Measurements from ENCODE around the gene UGT1A10.
"Not testable (repeated sequence)": the region's sequence is repeated elsewhere in the genome, so short reads cannot be mapped to it uniquely, and the experiment has no call there.

UGT1A10 gene

DNA sequence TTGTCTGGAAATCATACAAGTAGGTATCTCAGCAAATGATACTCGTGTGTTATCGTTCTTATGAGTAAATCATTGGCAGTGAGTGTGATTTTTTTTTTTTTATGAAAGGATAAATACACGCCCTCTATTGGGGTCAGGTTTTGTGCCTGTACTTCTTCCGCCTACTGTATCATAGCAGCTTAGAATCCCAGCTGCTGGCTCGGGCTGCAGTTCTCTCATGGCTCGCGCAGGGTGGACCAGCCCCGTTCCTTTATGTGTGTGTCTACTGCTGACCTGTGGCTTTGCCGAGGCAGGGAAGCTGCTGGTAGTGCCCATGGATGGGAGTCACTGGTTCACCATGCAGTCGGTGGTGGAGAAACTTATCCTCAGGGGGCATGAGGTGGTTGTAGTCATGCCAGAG is at the start of gene UGT1A10:
TSS of gene UGT1A10 (plus strand) at position 143 of the 400 bp plus-strand sequence. CDS start at position 218, 75 bp downstream.
- not testable (repeated sequence) for DNase-seq (ENCODE audit: insufficient read length, low spot score); FAIRE-seq

DNA sequence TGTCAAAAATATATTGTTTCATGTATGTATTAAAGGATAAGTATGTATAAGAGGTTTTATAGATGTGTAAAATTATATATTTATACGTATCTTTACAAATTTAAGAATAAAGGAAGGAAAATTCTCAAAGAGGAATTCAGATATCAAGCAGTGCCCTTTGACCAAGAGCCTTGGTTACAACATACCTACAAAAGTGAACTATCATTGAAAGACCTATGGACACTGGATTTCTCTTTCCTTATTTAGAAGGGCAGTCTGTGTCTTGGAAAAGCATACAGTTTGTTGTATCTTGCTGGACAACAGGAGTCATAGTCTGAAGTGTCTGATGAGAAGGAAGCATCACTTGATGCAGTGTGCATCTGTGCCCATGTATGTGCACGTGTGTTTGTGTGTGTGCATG is 47.8 kb upstream of the UGT1A10 start:
- TF ChIP-seq POLR2A (IDR thresholded peaks at IDR 0.05; ENCODE audit: low read depth, low read length): no peak
- DNase-seq (ENCODE audit: insufficient read length, low spot score) (no peak), FAIRE-seq (no peak)

DNA sequence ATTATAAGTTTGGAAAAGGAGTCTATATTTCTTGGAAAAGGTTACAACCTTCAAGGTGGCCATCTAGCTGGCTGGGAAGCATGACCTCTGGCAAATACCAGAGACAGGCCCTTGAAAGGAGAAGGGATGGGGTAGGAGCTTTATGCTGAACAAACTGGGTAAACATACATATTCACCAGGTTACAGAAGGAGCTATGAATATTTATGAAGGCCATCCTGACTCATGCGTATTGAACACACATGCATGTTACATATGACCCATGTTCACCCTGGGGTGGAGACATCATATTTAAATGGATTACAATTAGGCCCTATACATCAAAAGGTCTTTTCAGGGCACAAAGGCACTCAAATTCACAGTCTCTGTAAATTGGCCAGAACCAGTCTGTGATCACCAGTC is 43.5 kb upstream of the UGT1A10 start:
- not testable (repeated sequence) for FAIRE-seq; DNase-seq (ENCODE audit: insufficient read length, low spot score)

DNA sequence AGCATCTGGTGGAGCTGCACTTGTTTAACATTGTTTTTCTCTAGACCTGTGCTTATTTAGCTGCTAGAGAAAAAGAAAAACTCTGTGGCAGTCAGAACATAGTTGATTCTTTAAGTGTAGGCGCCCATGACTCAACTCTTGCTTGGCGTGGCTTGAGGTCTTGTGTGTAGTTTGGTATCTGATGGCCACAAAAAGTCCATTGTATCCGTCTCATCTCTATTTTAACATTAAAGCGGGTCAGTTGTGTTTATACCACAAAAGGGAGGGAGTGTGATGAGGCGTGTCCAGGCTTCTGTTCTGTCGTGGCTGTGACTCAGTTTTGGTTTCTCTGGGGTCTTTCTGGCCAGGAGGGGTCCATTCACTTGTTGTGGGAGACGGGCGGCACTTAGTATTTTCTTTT is 43.0 kb upstream of the UGT1A10 start:
- FAIRE-seq (no peak), DNase-seq (ENCODE audit: insufficient read length, low spot score) (no peak)
- TF ChIP-seq POLR2A (IDR thresholded peaks at IDR 0.05; ENCODE audit: low read depth, low read length): no peak

DNA sequence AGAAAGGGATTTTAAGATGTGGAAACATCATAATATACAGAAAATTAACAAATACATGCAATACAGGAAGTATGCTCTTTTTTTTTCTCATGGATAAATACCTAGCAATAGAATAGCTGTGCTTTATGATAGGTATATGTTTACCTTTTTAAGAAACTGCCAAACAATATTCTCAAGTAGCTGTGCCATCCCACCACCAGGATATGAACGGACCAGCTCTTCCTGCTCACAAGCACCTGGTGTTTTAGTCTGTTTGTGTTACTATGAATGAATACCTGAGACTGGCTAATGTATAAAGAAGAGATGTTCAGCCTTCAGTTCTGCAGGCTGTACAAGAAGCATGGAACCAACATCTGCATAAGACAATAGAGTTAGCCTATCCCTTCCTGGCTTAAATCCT is 38.7 kb upstream of the UGT1A10 start:
- FAIRE-seq (no peak), DNase-seq (ENCODE audit: insufficient read length, low spot score) (no peak)
- no peak for TF ChIP-seq POLR2A (IDR thresholded peaks at IDR 0.05; ENCODE audit: low read depth, low read length)

DNA sequence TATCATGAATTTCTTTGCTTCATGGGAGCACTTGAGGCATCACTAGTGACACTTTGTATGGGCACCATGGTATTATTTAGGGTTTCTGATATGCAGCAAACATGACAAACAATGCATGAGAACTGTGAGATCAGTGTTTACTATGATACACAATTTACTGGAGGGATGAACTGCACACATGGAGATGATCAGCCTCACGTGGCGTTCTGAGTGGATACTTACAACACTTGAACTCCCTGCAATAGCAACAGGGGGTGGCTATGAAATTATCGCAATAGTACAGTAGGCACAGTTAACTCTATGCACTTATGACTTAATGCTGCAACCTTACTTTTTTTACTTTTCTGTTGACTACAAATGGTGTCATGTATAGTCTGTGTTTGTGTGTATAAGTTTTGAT is 37.3 kb upstream of the UGT1A10 start:
- TF ChIP-seq POLR2A (IDR thresholded peaks at IDR 0.05; ENCODE audit: low read depth, low read length): no peak
- no peak for FAIRE-seq
- DNase-seq (ENCODE audit: insufficient read length, low spot score): no peak

DNA sequence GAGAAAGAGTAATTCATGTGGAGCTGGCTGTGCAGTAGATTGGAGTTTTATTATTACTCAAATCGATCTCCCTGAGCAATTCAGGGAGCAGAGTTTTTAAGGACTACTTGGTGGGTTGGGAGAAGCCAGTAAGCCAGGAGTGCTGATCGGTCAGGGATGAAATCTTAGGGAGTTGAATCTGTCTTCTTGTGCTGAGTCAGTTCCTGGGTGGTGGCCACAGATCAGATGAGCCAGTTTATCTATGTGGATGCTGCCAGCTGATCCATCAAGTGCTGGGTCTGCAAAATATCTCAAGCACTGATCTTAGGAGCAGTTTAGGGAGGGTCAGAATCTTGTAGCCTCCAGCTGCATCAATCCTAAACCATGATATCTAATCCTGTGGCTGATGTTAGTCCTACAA is 35.9 kb upstream of the UGT1A10 start:
- TF ChIP-seq POLR2A (IDR thresholded peaks at IDR 0.05; ENCODE audit: low read depth, low read length): no peak
- DNase-seq (ENCODE audit: insufficient read length, low spot score): no peak
- no peak for FAIRE-seq

DNA sequence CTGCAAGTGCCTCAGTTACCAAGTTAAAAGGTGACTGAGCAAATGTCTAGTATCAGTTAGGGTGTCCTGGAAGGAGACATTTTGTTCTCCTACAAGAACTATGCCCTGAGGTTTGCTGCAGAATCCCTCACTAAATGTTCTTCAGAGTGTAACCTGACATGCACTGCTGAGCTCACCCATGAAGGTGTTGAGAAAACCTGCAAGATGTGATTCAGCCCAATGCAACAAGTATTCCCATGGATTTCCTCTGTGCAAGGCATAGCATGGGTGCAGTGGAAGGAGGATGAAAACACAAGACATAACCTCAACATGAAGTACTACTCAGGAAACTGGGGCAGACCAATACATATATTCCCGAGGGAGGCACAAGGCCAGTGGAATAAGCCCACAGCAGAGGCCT is 34.2 kb upstream of the UGT1A10 start:
- no peak for TF ChIP-seq POLR2A (IDR thresholded peaks at IDR 0.05; ENCODE audit: low read depth, low read length)
- FAIRE-seq: no peak
- no peak for DNase-seq (ENCODE audit: insufficient read length, low spot score)

DNA sequence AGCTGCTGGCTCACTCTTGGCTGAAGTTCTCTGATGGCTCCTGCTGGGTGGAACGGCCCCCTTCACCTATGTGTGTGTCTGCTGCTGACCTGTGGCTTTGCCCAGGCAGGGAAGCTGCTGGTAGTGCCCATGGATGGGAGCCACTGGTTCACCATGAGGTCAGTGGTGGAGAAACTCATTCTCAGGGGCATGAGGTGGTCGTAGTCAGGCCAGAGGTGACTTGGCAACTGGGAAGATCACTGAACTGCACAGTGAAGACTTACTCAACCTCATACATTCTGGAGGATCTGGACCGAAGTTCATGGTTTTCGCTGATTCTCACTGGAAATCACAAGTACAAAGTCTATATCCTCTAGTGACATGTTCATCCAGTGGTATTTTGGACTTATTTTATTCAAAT is 32.7 kb upstream of the UGT1A10 start:
- no peak for DNase-seq (ENCODE audit: insufficient read length, low spot score)
- FAIRE-seq: no peak
- TF ChIP-seq POLR2A (IDR thresholded peaks at IDR 0.05; ENCODE audit: low read depth, low read length): no peak

DNA sequence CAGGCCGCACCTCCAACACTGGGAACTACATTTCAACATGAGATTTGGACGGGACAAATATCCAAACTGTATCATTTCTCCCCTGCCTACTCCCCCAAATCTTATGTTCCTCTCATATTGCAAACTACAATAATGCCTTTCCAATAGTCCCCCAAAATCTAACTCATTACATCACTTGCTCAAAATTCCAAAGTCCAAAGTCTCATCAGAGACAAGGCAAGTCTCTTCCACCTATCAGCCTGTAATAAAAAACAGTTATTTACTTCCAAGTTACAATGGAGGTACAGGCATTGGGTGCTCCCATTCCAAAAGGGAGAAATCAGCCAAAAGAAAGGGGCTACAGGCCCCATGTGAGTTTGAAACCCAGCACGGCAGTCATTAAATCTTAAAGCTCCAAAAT is 31.4 kb upstream of the UGT1A10 start:
- DNase-seq (ENCODE audit: insufficient read length, low spot score) (no peak), FAIRE-seq (no peak)
- no peak for TF ChIP-seq POLR2A (IDR thresholded peaks at IDR 0.05; ENCODE audit: low read depth, low read length)

DNA sequence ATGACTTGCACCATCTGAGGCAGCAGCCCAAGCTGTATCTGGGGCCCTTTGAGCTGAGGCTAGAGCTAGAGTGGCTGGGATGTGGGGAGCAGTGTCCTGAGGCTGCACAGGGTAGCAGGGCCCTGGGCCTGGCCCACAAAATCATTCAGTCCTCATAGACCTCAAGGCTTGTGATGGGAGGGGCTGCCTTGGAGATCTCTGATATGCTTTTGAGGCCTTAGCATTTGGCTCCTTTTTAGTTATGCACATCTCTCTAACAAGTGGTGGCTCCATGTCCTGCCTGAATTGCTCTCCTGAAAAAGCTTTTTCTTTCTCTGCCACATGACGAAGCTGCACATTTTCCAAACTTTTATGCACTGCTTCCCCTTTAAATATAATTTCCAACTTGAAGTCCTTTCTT is 30.6 kb upstream of the UGT1A10 start:
- no peak for FAIRE-seq
- no peak for DNase-seq (ENCODE audit: insufficient read length, low spot score)

DNA sequence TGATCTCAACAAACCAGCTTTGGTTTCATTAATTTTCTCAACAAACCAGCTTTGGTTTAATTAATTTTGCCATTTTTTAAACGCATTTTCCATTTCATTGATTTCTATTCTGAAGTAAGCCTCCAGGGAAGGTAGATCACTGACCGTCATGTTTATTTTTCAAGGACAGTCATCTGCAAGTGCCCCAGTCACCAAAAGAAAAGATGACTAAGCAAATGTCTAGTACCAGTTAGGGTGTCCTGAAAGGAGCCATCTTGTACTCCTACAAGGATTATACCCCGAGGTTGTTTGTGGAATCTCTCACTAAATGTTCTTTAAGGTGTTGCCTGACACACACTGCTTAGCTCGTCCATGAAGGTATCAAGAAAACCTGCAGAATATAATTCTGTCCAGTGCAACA is 25.0 kb upstream of the UGT1A10 start:
- TF ChIP-seq POLR2A (IDR thresholded peaks at IDR 0.05; ENCODE audit: low read depth, low read length): no peak
- FAIRE-seq (no peak), DNase-seq (ENCODE audit: insufficient read length, low spot score) (no peak)

More for the DNA sequence above, 30.6 kb upstream of the UGT1A10 start:
- no peak for TF ChIP-seq POLR2A (IDR thresholded peaks at IDR 0.05; ENCODE audit: low read depth, low read length)

DNA sequence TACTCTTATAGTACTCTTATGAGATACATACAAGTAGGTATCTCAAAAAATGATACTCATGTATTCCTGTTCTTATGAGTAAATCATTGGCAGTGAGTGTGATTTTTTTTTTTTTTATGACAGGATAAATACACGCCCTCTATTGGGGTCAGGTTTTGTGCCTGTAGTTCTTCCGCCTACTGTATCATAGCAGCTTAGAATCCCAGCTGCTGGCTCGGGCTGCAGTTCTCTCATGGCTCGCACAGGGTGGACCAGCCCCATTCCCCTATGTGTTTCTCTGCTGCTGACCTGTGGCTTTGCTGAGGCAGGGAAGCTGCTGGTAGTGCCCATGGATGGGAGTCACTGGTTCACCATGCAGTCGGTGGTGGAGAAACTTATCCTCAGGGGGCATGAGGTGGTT is 18.8 kb upstream of the UGT1A10 start, which contains the start of gene UGT1A8:
TSS of gene UGT1A8 (plus strand) at position 158 of the 400 bp plus-strand sequence. CDS start at position 233, 75 bp downstream.
- FAIRE-seq; DNase-seq (ENCODE audit: insufficient read length, low spot score): not testable (repeated sequence)

DNA sequence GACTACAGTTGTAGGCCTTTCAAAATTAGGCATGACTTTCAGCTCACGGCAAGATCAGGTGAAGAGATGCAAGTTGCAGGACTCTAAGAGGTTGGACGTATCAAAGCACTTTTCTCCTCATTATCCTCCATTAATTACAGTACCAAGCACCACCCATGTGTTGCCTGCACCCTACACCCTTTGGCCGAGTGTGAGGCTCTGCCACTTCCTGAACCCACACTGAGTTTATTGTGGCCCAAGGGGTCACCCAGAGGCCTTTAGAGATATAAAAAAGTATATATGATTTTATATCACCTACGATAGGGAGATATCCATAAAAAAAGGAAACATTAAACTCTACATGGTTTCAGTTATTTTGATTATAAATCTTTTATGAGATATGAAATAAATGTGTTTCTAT is 16.0 kb upstream of the UGT1A10 start:
- TF ChIP-seq POLR2A (IDR thresholded peaks at IDR 0.05; ENCODE audit: low read depth, low read length): no peak
- no peak for FAIRE-seq
- DNase-seq (ENCODE audit: insufficient read length, low spot score): no peak

DNA sequence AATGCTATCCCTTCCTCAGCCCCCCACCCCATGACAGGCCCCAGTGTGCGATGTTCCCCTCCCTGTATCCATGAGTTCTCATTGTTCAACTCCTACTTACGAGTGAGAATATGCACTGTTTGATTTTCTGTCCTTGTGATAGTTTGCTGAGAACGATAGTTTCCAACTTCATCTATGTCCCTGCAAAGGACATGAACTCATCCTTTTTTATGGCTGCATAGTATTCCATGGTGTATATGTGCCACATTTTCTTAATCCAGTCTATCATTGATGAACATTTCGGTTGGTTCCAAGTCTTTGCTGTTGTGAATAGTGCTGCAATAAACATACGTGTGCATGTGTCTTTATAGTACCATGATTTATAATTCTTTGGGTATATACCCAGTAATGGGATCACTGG is 14.4 kb upstream of the UGT1A10 start:
- not testable (repeated sequence) for FAIRE-seq; DNase-seq (ENCODE audit: insufficient read length, low spot score)

DNA sequence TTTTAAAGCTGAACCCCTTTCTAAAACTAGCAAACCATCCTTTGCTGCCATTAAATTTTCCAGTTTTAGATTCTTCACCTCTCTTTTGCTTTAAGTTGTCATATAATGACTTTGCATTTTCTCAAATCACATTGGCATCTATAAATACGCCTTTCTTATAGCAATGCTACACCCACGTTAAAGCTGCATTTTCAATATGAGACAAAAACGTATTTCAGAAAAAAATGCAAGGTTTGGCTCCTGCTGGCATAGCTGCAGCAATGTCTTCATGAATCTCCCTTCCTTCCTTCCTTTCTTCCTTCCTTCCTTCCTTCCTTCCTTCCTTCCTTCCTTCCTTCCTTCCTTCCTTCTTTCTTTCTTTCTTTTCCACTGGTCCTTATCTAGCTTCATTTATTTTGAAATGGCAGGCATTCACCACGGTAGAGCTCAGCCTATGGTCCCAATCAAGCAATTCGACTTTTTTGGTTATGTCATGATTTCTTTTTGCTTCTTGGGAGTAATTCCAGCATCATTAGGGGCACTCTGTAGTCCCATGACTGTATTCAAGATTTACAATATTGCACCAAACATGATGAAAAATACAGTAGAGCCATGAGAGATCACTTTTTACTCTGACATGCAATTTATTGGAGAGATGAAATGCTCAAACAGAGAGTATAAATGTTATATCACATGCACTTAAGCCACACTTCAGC is 8.8 kb upstream of the UGT1A10 start:
- no peak for FAIRE-seq
- TF ChIP-seq POLR2A (IDR thresholded peaks at IDR 0.05; ENCODE audit: low read depth, low read length): no peak

More for the DNA sequence above, 8.8 kb upstream of the UGT1A10 start:
- DNase-seq (ENCODE audit: insufficient read length, low spot score): no peak

Data from H54 (cell line).